GM21576 (cell line): ENCODE data around the gene TMEM256.

Source experiments
- ATAC-seq: cut with Tn5 transposase; IDR thresholded peaks from one replicate; pipeline ENCODE4 v1.9.1; 2021; ENCODE audit warnings: mild to moderate bottlenecking, moderate library complexity; ENCODE audit not compliant: unreplicated experiment

TMEM256 gene

DNA sequence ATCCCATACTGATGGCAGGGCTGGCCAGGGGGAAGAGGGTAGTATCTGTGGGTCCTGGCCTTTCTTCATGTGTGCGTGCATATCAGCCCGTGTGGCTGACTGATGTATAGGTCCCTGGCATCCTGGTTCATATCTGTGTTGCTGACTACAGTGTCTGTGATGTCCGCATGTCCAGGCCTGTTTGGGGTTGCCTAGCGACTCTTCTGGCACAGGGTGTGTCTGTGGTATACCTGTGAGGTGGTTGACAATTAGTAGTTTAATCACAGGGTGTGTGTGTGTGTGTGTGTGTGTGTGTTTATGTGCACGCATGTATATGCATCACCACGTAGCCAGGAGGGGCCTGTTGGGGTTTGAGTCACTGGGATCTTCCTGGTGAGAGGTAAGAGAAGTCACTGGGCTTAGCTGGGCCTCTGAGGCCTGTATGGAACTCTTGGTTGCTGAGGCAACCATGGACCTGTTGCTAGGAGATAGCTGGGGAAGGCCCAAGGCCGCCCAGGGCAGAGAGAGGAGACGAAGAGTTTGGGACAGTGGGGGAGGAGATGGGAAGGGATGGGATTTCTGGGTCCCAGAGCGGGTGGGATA, 49.5 kb downstream of the TMEM256 start:
- ATAC-seq, result no peak
